Activated CD4-positive, alpha-beta T cell treated with anti-CD3 and anti-CD28 coated beads, Interleukin-2, amount 10 ng/mL, durations not matched to agents 24 days and 14 days (primary cell): ENCODE results near the gene PSME3. TPM values are rescaled to one million over a fixed set of nuclear protein-coding genes. Genes with fewer than 3 reads are reported as not detected.

ENCODE experiments used
- DNase-seq: peaks from one replicate; pipeline ENCODE4 v3.0.0; 2022
- H3K27ac Mint-ChIP-seq: one replicate; pipeline ENCODE4 v1.8.0; 2022; ENCODE audit warnings: mild to moderate bottlenecking, mixed read lengths
- H3K27me3 Mint-ChIP-seq: one replicate; pipeline ENCODE4 v1.8.0; 2022; ENCODE audit warnings: mixed read lengths
- H3K36me3 Mint-ChIP-seq: one replicate; pipeline ENCODE4 v1.8.0; 2022; ENCODE audit warnings: low read depth, mild to moderate bottlenecking, mixed read lengths
- H3K4me1 Mint-ChIP-seq: one replicate; pipeline ENCODE4 v1.8.0; 2021; ENCODE audit warnings: mixed read lengths
- H3K4me3 Mint-ChIP-seq: one replicate; pipeline ENCODE4 v1.8.0; 2022; ENCODE audit warnings: mild to moderate bottlenecking, moderate library complexity, mixed read lengths
- H3K9me3 Mint-ChIP-seq: one replicate; pipeline ENCODE4 v1.8.0; 2021; ENCODE audit warnings: mixed read lengths
- intact Hi-C: fragments of 100-400 bp; cut with micrococcal nuclease; formaldehyde crosslinking; loops from one replicate; pipeline ENCODE4 v1.15.1; 2023
- total RNA-seq: library from RNA; stranded (reverse); gene quantifications from 2 replicates; pipeline ENCODE4 v1.2.3, GENCODE V29; 2022

The PSME3 gene
- total RNA-seq, 1 donor from 2014 or later = 232 TPM

GRCh38 chr17:42832213-42832933 lies 824 bp upstream of the PSME3 start:
- DNase-seq = no peak
- intact Hi-C loops = loop anchor here (5.0 to 10.0 kb wide), 2 partner anchors 165 to 482 kb away; partner anchors contain the start of gene RPL27
- H3K4me3 Mint-ChIP-seq = peak overlapping the region; percentile 98
- H3K27me3 Mint-ChIP-seq = peaks cover 13% of the 10 kb centered on the region
- peaks cover 14% of the 10 kb centered on the region for H3K4me1 Mint-ChIP-seq
- H3K9me3 Mint-ChIP-seq = no peaks in the 10 kb centered on the region
- H3K36me3 Mint-ChIP-seq = peaks cover 21% of the 10 kb centered on the region
- peak overlapping the region; percentile 99 for H3K27ac Mint-ChIP-seq

DNA sequence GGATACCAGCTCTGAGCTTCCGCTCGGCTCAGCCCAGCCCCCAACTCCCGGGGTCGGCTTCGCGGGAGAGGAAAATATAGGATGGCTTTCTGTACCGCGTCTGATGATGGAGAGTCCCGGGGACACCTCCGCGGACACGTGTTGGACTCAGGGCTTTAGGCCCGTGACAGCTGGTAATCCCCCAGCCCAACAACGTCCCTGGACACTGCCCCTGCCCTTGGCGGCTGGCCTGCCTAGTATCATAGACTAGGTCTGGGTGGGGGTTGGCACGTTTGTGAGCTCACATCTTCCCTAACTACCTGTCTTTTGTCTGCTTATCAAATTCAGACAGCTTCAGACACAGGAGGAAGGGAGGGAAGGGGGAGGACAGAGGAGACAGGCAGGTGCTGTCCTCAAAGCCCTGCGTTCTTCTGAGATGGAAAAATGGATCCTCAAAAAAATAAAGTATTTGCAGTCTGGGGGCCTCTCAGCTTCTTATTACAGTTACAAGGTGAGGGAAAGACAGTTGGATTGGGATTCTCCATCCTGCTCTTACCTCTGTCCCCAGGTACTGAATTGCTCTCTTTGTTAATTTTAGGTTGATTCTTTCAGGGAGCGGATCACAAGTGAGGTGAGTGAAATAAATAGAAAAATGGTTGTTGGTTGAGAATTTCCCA lies 698 bp downstream of the PSME3 start:
- Mint-ChIP-seq H3K36me3 (peaks cover 36% of the 10 kb centered on the region), H3K4me3 (peak overlapping the region; percentile 98), H3K27ac (peak overlapping the region; percentile 99), H3K27me3 (peaks cover 4% of the 10 kb centered on the region), H3K4me1 (peaks cover 18% of the 10 kb centered on the region), H3K9me3 (no peaks in the 10 kb centered on the region)
- intact Hi-C loops = loop anchor here (1.0 to 10.0 kb wide), 3 partner anchors 10 to 481 kb away; partner anchors contain the start of genes BECN1 and RPL27
- no peak for DNase-seq

DNA sequence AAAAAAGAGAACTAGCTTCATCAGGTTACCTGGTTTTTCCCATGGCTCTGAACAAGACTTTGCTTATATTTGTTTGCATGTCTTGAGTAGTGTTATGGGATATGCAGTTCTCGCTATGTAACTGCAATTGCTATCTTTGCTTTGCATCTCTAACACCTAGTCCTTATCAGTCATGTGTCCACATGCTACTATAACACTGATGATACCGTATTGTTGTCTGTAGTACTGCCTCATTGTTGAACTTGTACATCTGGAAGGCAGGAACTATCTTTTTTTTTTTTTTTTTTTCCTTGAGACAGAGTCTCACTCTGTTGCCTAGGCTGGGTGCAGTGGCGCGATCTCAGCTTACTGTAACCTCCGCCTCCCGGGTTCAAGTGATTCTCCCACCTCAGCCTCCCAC lies 2.5 kb downstream of the PSME3 start:
- no peak for DNase-seq
- intact Hi-C loops = loop anchor here (10.0 kb wide), 1 partner anchor 479 kb away; no protein-coding TSS in a partner anchor
- Mint-ChIP-seq H3K4me1 (peaks cover 18% of the 10 kb centered on the region), H3K9me3 (no peaks in the 10 kb centered on the region), H3K4me3 (no peak overlapping the region), H3K36me3 (peaks cover 45% of the 10 kb centered on the region), H3K27me3 (no peaks in the 10 kb centered on the region), H3K27ac (no peak overlapping the region)

DNA sequence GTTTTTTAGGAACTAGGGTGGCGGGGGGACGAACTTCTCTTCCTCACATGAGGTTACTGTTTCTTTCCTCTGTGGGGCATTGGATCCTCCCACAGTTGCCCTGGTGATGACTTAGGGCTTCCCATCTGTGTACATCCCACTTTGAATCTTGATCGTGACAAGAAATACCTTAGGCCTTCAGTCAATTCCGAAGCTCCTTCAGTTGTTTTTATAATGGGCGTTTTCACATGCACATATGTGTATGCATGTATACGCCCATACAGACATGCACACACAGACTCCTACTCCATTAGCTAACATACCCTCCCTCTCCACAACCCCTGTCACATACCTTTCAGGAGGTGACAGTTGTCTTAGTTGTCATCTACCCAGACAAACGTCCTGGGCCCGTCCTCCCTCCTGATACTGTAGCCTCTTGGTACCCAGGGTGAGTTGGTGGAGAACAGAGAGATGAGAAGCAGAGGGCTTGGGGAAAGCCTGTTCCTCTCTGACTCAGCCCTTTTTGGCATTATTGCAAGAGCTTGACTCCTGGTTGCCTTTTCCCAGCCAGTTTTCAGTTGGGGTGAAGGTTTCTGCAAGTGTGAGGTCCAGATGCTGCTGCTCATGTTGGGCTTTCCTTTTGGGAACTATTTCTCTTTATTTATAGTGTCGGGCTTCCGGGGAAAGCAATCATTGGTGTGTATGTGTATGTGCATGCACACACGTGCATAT lies 8.9 kb downstream of the PSME3 start:
- no peak overlapping the region for H3K4me3 Mint-ChIP-seq
- DNase-seq = no peak
- peaks cover 16% of the 10 kb centered on the region for H3K4me1 Mint-ChIP-seq
- peaks cover 74% of the 10 kb centered on the region for H3K36me3 Mint-ChIP-seq
- no peak overlapping the region for H3K27ac Mint-ChIP-seq
- H3K9me3 Mint-ChIP-seq = no peaks in the 10 kb centered on the region
- intact Hi-C loops = loop anchor here (5.0 kb wide), 1 partner anchor 85 kb away; no protein-coding TSS in a partner anchor
- H3K27me3 Mint-ChIP-seq = no peaks in the 10 kb centered on the region

GRCh38 chr17:42843358-42843934 lies 10.2 kb downstream of the PSME3 start:
- peak; percentile 67 for DNase-seq
- intact Hi-C loops = loop anchor here (5.0 kb wide), 1 partner anchor 84 kb away; no protein-coding TSS in a partner anchor
- no peaks in the 10 kb centered on the region for H3K27me3 Mint-ChIP-seq
- H3K27ac Mint-ChIP-seq = no peak overlapping the region
- H3K4me3 Mint-ChIP-seq = no peak overlapping the region
- H3K9me3 Mint-ChIP-seq = no peaks in the 10 kb centered on the region
- peaks cover 62% of the 10 kb centered on the region for H3K36me3 Mint-ChIP-seq
- H3K4me1 Mint-ChIP-seq = peaks cover 12% of the 10 kb centered on the region

GRCh38 chr17:42844271-42844670 lies 11.1 kb downstream of the PSME3 start, which contains the start of gene AOC2:
Gene AOC2 (plus strand): TSS chr17:42844580. CDS start chr17:42844627, 47 bp downstream.
- Mint-ChIP-seq H3K4me3 (no peak within 1 kb of the TSS), H3K27ac (no peak within 1 kb of the TSS), H3K4me1 (peaks cover 12% of the 10 kb centered on the region), H3K9me3 (no peaks in the 10 kb centered on the region), H3K36me3 (peaks cover 54% of the 10 kb centered on the region), H3K27me3 (no peaks in the 10 kb centered on the region)
- intact Hi-C loops = loop anchor here (5.0 kb wide), 1 partner anchor 83 kb away; no protein-coding TSS in a partner anchor
- no peak for DNase-seq

DNA sequence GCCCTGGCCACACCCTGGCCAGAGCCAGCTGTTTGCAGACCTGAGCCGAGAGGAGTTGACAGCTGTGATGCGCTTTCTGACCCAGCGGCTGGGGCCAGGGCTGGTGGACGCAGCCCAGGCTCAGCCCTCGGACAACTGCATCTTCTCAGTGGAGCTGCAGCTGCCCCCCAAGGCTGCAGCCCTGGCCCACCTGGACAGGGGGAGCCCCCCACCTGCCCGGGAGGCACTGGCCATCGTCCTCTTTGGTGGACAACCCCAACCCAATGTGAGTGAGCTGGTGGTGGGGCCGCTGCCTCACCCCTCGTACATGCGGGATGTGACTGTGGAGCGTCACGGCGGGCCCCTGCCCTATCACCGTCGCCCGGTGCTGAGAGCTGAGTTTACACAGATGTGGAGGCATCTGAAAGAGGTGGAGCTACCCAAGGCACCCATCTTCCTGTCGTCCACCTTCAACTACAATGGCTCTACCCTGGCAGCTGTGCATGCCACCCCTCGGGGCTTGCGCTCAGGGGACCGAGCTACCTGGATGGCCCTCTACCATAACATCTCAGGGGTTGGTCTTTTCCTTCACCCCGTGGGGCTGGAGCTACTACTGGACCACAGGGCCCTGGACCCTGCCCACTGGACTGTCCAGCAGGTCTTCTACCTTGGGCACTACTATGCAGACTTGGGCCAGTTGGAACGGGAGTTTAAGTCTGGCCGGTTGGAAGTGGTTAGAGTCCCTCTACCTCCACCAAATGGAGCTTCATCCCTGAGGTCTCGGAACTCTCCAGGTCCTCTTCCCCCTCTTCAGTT lies 11.8 kb downstream of the PSME3 start:
- Mint-ChIP-seq H3K4me3 (no peak overlapping the region), H3K9me3 (no peaks in the 10 kb centered on the region), H3K36me3 (peaks cover 50% of the 10 kb centered on the region), H3K27me3 (no peaks in the 10 kb centered on the region), H3K4me1 (peaks cover 12% of the 10 kb centered on the region), H3K27ac (no peak overlapping the region)
- intact Hi-C loops = loop anchor here (5.0 kb wide), 1 partner anchor 82 kb away; no protein-coding TSS in a partner anchor
- DNase-seq = no peak

- H3K4me3 Mint-ChIP-seq = no peak overlapping the region
- no peak overlapping the region for H3K27ac Mint-ChIP-seq
- peaks cover 15% of the 10 kb centered on the region for H3K4me1 Mint-ChIP-seq
- no peak for DNase-seq
- intact Hi-C loops = no loop called here
- H3K36me3 Mint-ChIP-seq = peaks cover 50% of the 10 kb centered on the region
- H3K27me3 Mint-ChIP-seq = no peaks in the 10 kb centered on the region
- no peaks in the 10 kb centered on the region for H3K9me3 Mint-ChIP-seq
These were observed 12.3 kb downstream of the PSME3 start for GRCh38 chr17:42845556-42845917.

DNA sequence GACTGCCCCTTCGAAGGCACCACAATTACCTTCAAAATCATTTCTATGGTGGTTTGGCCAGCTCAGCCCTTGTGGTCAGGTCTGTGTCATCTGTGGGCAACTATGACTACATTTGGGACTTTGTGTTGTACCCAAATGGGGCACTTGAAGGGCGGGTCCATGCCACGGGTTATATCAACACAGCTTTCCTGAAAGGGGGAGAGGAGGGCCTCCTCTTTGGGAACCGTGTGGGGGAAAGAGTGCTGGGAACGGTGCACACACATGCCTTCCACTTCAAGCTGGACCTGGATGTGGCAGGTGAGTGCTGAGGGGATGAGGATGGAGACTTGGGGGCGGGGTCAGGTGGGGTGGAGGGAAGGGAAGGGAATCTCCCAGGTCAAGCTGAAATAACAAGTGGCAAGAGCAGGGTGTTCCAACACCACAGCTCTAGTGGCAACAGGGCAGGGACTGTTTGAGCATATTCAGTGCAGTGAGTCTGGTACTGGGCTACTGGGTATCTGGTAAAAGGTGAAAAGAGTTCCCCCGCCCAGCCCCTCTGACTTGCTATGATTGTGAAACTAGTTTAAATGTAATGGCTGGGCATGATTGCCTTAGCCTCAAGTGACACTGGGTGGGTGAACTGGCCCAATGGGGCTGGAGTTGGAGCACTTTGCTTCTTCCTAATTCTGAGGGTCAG lies 12.9 kb downstream of the PSME3 start:
- no peaks in the 10 kb centered on the region for H3K9me3 Mint-ChIP-seq
- peaks cover 15% of the 10 kb centered on the region for H3K4me1 Mint-ChIP-seq
- no peaks in the 10 kb centered on the region for H3K27me3 Mint-ChIP-seq
- peak overlapping the region; percentile 85 for H3K27ac Mint-ChIP-seq
- DNase-seq = no peak
- peaks cover 47% of the 10 kb centered on the region for H3K36me3 Mint-ChIP-seq
- intact Hi-C loops = no loop called here
- H3K4me3 Mint-ChIP-seq = peak overlapping the region; percentile 25

GRCh38 chr17:42846594-42847280 lies 13.5 kb downstream of the PSME3 start:
- intact Hi-C loops = no loop called here
- Mint-ChIP-seq H3K9me3 (no peaks in the 10 kb centered on the region), H3K27me3 (no peaks in the 10 kb centered on the region), H3K27ac (peak overlapping the region; percentile 20), H3K36me3 (peaks cover 41% of the 10 kb centered on the region), H3K4me3 (no peak overlapping the region), H3K4me1 (peaks cover 15% of the 10 kb centered on the region)
- no peak for DNase-seq

DNA sequence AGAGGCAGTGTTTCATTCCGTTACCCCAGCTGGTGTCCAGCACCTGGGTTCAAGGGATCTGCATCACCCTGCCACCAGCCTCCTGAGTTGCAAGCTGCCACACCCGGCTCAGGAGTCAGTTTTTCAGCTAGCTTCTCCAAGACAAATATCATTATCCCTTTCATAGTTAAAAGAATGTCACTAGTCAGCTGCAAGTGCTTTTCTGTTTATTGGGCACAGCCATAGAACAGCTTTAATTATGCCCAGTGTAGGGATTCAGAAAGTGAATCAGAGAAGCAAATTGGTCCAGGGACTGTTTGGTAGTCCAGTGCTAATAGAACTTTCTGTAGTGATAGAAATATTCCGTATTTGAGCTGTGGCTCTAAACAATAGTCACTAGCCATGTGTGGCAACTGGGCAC lies 14.9 kb downstream of the PSME3 start:
- no peaks in the 10 kb centered on the region for H3K9me3 Mint-ChIP-seq
- H3K36me3 Mint-ChIP-seq = peaks cover 29% of the 10 kb centered on the region
- H3K4me1 Mint-ChIP-seq = peaks cover 12% of the 10 kb centered on the region
- no peak overlapping the region for H3K27ac Mint-ChIP-seq
- no peak for DNase-seq
- intact Hi-C loops = no loop called here
- H3K27me3 Mint-ChIP-seq = no peaks in the 10 kb centered on the region
- no peak overlapping the region for H3K4me3 Mint-ChIP-seq

DNA sequence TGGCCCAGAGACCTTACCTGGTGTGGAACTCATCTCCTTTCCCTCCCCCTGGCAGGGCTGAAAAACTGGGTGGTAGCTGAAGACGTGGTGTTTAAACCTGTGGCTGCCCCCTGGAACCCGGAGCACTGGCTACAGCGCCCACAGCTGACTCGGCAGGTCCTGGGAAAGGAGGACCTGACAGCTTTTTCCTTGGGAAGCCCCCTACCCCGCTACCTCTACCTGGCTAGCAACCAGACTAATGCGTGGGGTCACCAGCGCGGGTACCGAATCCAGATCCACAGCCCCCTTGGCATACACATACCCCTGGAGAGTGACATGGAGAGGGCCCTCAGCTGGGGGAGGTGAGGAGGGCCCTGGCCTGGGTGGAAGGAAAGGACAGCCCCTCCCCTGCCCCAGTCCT lies 15.8 kb downstream of the PSME3 start:
- intact Hi-C loops = no loop called here
- Mint-ChIP-seq H3K27me3 (no peaks in the 10 kb centered on the region), H3K9me3 (no peaks in the 10 kb centered on the region), H3K4me1 (peaks cover 12% of the 10 kb centered on the region), H3K27ac (no peak overlapping the region), H3K36me3 (peaks cover 20% of the 10 kb centered on the region), H3K4me3 (no peak overlapping the region)
- DNase-seq = no peak
